K562 (cell line): ENCODE results near the gene GPR162. TPM values are rescaled to one million over a fixed set of nuclear protein-coding genes. Genes with fewer than 3 reads are reported as not detected.

Experiments used
- CBFB ChIP-seq: sonication (generic); formaldehyde crosslinking; IDR thresholded peaks from 2 replicates; pipeline ENCODE4 v1.4.0; 2020; ENCODE audit warnings: mild to moderate bottlenecking, missing genetic modification reagents
- CREM ChIP-seq: IDR thresholded peaks from 2 replicates; pipeline ENCODE4 v1.6.1; 2014; ENCODE audit warnings: antibody characterized with exemption, low read depth
- FOXJ2 ChIP-seq: fragments of 200-800 bp; sonication (Bioruptor generic); IDR thresholded peaks from 2 replicates; pipeline ENCODE4 v1.6.1; 2016; ENCODE audit warnings: missing genetic modification characterization, missing compliant biosample characterization
- FOXK1 ChIP-seq: sonication (generic); formaldehyde crosslinking; IDR thresholded peaks from 2 replicates; pipeline ENCODE4 v1.8.0; 2022; ENCODE audit warnings: missing genetic modification reagents, mild to moderate bottlenecking, borderline replicate concordance
- HNRNPK ChIP-seq: fragments of 200-400 bp; formaldehyde crosslinking; IDR thresholded peaks from one replicate; pipeline ENCODE4 v1.6.1; 2018; ENCODE audit warnings: mild to moderate bottlenecking, low read depth, low read length; ENCODE audit not compliant: poor library complexity, severe bottlenecking
- NCOA6 ChIP-seq: fragments of 450-650 bp; IDR thresholded peaks from 2 replicates; pipeline ENCODE4 v1.6.1; 2017; ENCODE audit warnings: mild to moderate bottlenecking
- NFXL1 ChIP-seq: fragments of 450-650 bp; formaldehyde crosslinking; IDR thresholded peaks from 2 replicates; pipeline ENCODE4 v1.4.0; 2021; ENCODE audit warnings: mild to moderate bottlenecking
- PYGO2 ChIP-seq: fragments of 450-650 bp; IDR thresholded peaks from 2 replicates; pipeline ENCODE4 v1.6.1; 2016; ENCODE audit warnings: mild to moderate bottlenecking, missing genetic modification characterization, moderate library complexity, missing compliant biosample characterization
- RBM34 ChIP-seq: fragments of 200-400 bp; formaldehyde crosslinking; IDR thresholded peaks from 2 replicates; pipeline ENCODE4 v1.6.1; 2018; ENCODE audit warnings: low read length, borderline replicate concordance; ENCODE audit not compliant: insufficient read depth
- SIN3A ChIP-seq, 2 experiments: fragments of 150-350 bp in 1 of 2; IDR thresholded peaks; 2 replicates each; pipeline ENCODE4 v1.6.1; 2011 to 2016; ENCODE audit warnings: borderline replicate concordance in 2 of 2, low read depth in 2 of 2, low read length in 2 of 2, mild to moderate bottlenecking in 2 of 2, moderate library complexity in 2 of 2; ENCODE audit not compliant: control insufficient read depth in 1 of 2
- U2AF2 ChIP-seq: fragments of 200-400 bp; formaldehyde crosslinking; optimal IDR thresholded peaks from 2 replicates; pipeline ENCODE3; 2017; ENCODE audit warnings: low read depth, mild to moderate bottlenecking, low read length
- ZFP30 ChIP-seq: fragments of 250-450 bp; sonication (Bioruptor Pico); IDR thresholded peaks from 2 replicates; pipeline ENCODE4 v1.8.0; 2022; ENCODE audit warnings: moderate library complexity, mild to moderate bottlenecking, inconsistent platforms, borderline replicate concordance
- ZNF197 ChIP-seq: fragments of 200-800 bp; sonication (Bioruptor generic); IDR thresholded peaks from 2 replicates; pipeline ENCODE4 v1.6.1; 2016; ENCODE audit warnings: low read depth, missing genetic modification characterization, missing compliant biosample characterization
- ZNF398 ChIP-seq: fragments of 250-450 bp; sonication (Bioruptor Pico); IDR thresholded peaks from 2 replicates; pipeline ENCODE4 v1.8.0; 2021; ENCODE audit warnings: moderate library complexity, mild to moderate bottlenecking, inconsistent platforms
- ZNF431 ChIP-seq: sonication (generic); formaldehyde crosslinking; IDR thresholded peaks from 2 replicates; pipeline ENCODE4 v1.8.0; 2022; ENCODE audit warnings: mild to moderate bottlenecking, missing genetic modification reagents
- ZNF592 ChIP-seq: fragments of 450-650 bp; IDR thresholded peaks from 2 replicates; pipeline ENCODE4 v1.6.1; 2017; ENCODE audit warnings: antibody characterized with exemption, mild to moderate bottlenecking
- polyA plus RNA-seq, 8 experiments: library from polyadenylated mRNA; depleted of rRNA in 4 of 8; stranded (reverse) in 5 of 8; unstranded in 3 of 8; fragments of >200 nt; fragmentation: Nextera tagmentation in 2 of 8; fragmentation: Illumina TruSeq in 1 of 8; extraction: Ambion mirVana in 2 of 8; extraction: Trizol in 1 of 8; gene quantifications; 2 replicates each; pipeline versions ENCODE4 v1.2.1 to v1.2.3, GENCODE V29; 2011 to 2014; ENCODE audit warnings: inconsistent platforms in 1 of 8, missing spikeins in 1 of 8
- total RNA-seq, 7 experiments: library from RNA; depleted of rRNA in 6 of 7; stranded (reverse); fragments of >200 nt in 6 of 7; fragmentation: Illumina TruSeq in 2 of 7; extraction: Trizol in 2 of 7; gene quantifications; 2 replicates each; pipeline versions ENCODE4 v1.2.1 to v1.2.3, GENCODE V29; 2011 to 2021; ENCODE audit warnings: low replicate concordance in 1 of 7
- TF ChIP-seq, protein P1 (sequence below): fragments of 450-650 bp; IDR thresholded peaks from 2 replicates; pipeline ENCODE4 v1.6.1; 2018; ENCODE audit not compliant: partially characterized antibody

The GPR162 gene
- total and polyA plus RNA-seq, 9 of the 15 experiments (the other 6 are each of a cell fraction or from before 2014, with no cell fraction given) = 0.65 to 1.8 (median 1.1) TPM; not detected in 2

DNA sequence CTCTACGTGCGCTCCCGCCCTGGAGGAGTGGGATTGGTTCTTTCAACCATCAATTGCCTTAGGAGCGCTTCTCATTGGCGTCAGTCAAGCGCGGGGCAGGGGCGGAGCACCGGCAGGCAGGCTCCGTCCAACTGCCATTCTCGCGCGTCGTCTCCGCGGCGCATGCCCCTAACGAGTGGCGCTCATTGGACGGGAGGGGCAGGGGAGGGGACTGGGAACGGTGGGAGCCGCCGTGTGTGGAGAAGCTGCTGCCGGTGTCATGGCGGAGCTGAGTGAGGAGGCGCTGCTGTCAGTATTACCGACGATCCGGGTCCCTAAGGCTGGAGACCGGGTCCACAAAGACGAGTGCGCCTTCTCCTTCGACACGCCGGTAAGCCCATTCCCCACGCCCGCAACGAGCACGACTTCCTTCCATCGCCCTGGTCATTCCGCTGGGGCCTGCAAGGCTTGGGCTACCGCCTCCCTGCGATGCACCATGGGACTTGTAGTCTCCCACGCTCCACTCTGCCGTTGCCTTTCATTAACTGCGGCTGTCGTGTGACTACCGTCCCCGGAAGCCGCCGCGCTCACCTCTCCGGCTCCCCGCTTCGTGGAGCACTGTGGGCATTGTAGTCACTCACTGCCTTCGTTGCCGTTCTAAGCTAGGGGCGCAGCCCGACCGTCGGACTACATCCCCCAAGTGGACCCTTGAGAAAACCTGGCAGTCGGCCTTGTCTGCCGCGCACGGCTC lies 30.5 kb downstream of the GPR162 start, which contains the start of gene USP5 (continued):
- TF ChIP-seq, protein P1, sequence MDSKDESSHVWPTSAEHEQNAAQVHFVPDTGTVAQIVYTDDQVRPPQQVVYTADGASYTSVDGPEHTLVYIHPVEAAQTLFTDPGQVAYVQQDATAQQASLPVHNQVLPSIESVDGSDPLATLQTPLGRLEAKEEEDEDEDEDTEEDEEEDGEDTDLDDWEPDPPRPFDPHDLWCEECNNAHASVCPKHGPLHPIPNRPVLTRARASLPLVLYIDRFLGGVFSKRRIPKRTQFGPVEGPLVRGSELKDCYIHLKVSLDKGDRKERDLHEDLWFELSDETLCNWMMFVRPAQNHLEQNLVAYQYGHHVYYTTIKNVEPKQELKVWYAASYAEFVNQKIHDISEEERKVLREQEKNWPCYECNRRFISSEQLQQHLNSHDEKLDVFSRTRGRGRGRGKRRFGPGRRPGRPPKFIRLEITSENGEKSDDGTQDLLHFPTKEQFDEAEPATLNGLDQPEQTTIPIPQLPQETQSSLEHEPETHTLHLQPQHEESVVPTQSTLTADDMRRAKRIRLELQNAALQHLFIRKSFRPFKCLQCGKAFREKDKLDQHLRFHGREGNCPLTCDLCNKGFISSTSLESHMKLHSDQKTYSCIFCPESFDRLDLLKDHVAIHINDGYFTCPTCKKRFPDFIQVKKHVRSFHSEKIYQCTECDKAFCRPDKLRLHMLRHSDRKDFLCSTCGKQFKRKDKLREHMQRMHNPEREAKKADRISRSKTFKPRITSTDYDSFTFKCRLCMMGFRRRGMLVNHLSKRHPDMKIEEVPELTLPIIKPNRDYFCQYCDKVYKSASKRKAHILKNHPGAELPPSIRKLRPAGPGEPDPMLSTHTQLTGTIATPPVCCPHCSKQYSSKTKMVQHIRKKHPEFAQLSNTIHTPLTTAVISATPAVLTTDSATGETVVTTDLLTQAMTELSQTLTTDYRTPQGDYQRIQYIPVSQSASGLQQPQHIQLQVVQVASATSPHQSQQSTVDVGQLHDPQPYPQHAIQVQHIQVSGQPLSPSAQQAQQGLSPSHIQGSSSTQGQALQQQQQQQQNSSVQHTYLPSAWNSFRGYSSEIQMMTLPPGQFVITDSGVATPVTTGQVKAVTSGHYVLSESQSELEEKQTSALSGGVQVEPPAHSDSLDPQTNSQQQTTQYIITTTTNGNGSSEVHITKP = no peak
- no peak for TF ChIP-seq ZFP30 (CRISPR knock-in tag)
- TF ChIP-seq FOXK1 (CRISPR knock-in tag) = no peak
- TF ChIP-seq CREM = peak; percentile 96
- TF ChIP-seq NCOA6 = no peak
- no peak for TF ChIP-seq ZNF431 (CRISPR knock-in tag)
- TF ChIP-seq ZNF197 (CRISPR knock-in tag) = peak; percentile 99
- TF ChIP-seq U2AF2 = no peak
- TF ChIP-seq FOXJ2 (tag) = peak; percentile 93
- TF ChIP-seq RBM34 = no peak
- 0 out of 2 replicates have a peak, but pooled peaks have one; percentile 49 for TF ChIP-seq NFXL1 (CRISPR knock-in tag)
- TF ChIP-seq PYGO2 = peak; percentile 84
- TF ChIP-seq HNRNPK = no peak
- TF ChIP-seq CBFB = no peak
- TF ChIP-seq SIN3A (IDR thresholded peaks at IDR 0.05; ENCODE audit: borderline replicate concordance in 2 of 2, control insufficient read depth in 1 of 2, low read depth in 2 of 2, low read length in 2 of 2) = peak; percentile 45 to 76; a peak in 2 of 4 replicates
- TF ChIP-seq ZNF592 = peak; percentile 99
- no peak for TF ChIP-seq ZNF398 (CRISPR knock-in tag)
